Stomach smooth muscle (tissue), 2 donors: ENCODE results near the gene BGLAP.
"Not testable (repeated sequence)": the region's sequence is repeated elsewhere in the genome, so short reads cannot be mapped to it uniquely, and the experiment has no call there.

Experiments
- H3K27ac ChIP-seq: one replicate; pipeline ENCODE4 v1.7.0; 2013; ENCODE audit warnings: mild to moderate bottlenecking, low read length, inconsistent platforms
- H3K27me3 ChIP-seq, 2 donors: one replicate each; pipeline ENCODE4 v1.7.0; 2013; ENCODE audit warnings: low read length in 2 of 2; ENCODE audit not compliant: insufficient read depth in 2 of 2, control insufficient read depth in 1 of 2
- H3K36me3 ChIP-seq, 2 donors: one replicate each; pipeline ENCODE4 v1.7.0; 2013; ENCODE audit warnings: low read length in 2 of 2; ENCODE audit not compliant: control insufficient read depth in 2 of 2, insufficient read depth in 2 of 2
- H3K4me1 ChIP-seq: one replicate; pipeline ENCODE4 v1.7.0; 2013; ENCODE audit warnings: low read length; ENCODE audit not compliant: control insufficient read depth, insufficient read depth
- H3K4me3 ChIP-seq, 2 donors: one replicate each; pipeline ENCODE4 v1.7.0; 2013; ENCODE audit warnings: low read length in 2 of 2
- H3K9ac ChIP-seq, 2 donors: one replicate each; pipeline ENCODE4 v1.7.0; 2013; ENCODE audit warnings: low read length in 2 of 2, mild to moderate bottlenecking in 1 of 2
- H3K9me3 ChIP-seq, 2 donors: one replicate each; pipeline ENCODE4 v1.7.0; 2013; ENCODE audit warnings: low read length in 2 of 2; ENCODE audit not compliant: control insufficient read depth in 2 of 2
- donor health status: healthy.
- donor health status: Pancreatic carcinoma.

The BGLAP gene

DNA sequence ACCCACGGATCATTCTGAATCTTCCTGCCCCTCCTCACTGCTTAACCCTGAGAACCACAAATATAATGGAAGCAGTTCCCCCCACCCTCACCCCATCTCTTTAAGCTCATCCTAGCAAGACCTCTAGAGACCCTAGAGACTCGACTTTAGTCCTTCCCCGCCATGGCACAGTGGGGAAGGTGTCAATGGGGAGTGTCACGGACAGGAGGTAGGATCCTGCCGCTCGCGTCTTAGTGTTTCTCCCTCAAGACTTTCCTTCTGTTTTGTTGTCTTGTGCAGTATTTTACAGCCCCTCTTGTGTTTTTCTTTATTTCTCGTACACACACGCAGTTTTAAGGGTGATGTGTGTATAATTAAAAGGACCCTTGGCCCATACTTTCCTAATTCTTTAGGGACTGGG is 29.9 kb upstream of the BGLAP start:
- peak overlapping the region; percentile 90 for H3K27ac ChIP-seq
- H3K9ac ChIP-seq: peak overlapping the region; percentile 80 to 82
- no peaks in the 10 kb centered on the region for H3K9me3 ChIP-seq
- peak overlapping the region; percentile 94 to 97 for H3K4me3 ChIP-seq
- H3K4me1 ChIP-seq: peaks cover 16% of the 10 kb centered on the region
- H3K27me3 ChIP-seq: no peaks in the 10 kb centered on the region
- peaks cover 14 to 31% of the 10 kb centered on the region in 2 donors for H3K36me3 ChIP-seq

DNA sequence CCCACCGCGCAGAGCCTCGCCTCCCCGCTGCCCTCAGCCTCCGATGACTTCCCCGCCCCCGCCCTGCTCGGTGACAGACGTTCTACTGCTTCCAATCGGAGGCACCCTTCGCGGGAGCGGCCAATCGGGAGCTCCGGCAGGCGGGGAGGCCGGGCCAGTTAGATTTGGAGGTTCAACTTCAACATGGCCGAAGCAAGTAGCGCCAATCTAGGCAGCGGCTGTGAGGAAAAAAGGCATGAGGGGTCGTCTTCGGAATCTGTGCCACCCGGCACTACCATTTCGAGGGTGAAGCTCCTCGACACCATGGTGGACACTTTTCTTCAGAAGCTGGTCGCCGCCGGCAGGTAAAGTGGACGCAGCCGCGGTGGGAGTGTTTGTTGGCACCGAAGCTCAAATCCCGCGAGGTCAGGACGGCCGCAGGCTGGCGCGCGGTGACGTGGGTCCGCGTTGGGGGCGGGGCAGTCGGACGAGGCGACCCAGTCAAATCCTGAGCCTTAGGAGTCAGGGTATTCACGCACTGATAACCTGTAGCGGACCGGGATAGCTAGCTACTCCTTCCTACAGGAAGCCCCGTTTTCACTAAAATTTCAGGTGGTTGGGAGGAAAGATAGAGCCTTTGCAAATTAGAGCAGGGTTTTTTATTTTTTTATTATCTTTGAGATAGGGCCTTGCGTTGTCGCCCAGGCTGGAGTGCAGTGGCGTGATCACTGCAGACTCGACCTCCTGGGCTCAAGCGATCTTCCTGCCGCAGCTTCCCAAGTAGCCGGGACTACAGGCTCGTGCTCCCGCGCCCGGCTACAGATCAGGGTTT is 28.9 kb upstream of the BGLAP start, which contains the start of gene PMF1:
TSS of gene PMF1 (plus strand) at position 175 of the 811 bp plus-strand sequence. CDS start at position 184, 9 bp downstream.
- H3K4me1 ChIP-seq: peaks cover 16% of the 10 kb centered on the region
- peak within 1 kb of the TSS; percentile 82 to 98 for H3K9ac ChIP-seq
- H3K36me3 ChIP-seq: peaks cover 14 to 28% of the 10 kb centered on the region in 2 donors
- no peaks in the 10 kb centered on the region for H3K9me3 ChIP-seq
- peak within 1 kb of the TSS; percentile 94 to 97 for H3K4me3 ChIP-seq
- peak within 1 kb of the TSS; percentile 90 for H3K27ac ChIP-seq
- no peaks in the 10 kb centered on the region for H3K27me3 ChIP-seq

DNA sequence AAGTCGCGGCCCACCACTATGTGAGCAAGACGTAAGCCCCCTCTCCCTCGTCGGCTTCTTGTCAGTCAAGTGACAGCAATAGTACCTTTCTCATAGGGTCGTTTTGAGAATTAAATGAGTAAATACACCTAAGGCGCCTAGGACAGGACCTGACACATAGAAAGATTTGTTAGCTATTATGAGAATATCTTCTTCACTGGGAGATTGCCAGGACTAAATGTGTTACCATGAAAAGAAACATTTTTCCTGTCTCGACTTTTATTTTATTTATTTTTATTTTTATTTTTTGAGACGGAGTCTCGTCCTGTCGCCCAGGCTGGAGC is 28.4 kb upstream of the BGLAP start:
- Histone ChIP-seq H3K36me3 (peaks cover 11 to 25% of the 10 kb centered on the region in 2 donors), H3K4me3 (peak overlapping the region; percentile 94 to 97), H3K9ac (peak overlapping the region; percentile 82 to 98), H3K9me3 (no peaks in the 10 kb centered on the region), H3K27me3 (no peaks in the 10 kb centered on the region), H3K4me1 (peaks cover 16% of the 10 kb centered on the region), H3K27ac (peak overlapping the region; percentile 90)

DNA sequence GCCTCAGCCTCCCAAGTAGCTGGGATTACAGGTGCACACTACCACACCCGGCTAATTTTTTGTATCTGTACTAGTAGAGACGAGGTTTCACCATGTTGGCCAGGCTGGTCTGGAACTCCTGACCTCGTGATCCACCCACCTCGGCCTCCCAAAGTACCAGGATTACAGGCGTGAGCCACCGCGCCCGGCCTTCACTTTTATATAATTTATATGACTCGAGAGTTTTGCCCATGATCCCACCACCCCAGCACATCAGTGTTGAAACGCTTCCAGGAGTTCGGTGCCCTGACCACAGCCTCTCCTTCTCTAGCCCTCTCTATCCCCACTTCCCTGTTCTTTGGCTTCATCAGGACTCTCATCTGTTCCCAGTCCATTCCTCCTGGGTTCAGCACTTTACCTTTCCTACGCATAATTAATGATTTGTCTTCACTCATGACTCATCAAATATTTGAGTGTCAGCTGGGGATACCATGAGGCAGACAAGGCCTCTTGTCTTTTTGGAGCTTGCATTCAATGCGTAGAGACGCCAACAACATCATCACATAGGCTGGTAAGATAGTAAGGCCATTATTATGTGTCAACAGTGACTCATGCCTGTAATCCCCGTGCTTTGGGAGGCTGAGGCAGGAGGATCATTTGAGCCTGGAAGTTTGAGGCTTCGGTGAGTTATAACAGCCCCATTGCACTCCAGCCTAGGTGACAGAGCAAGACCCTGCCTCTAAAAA is 27.8 kb upstream of the BGLAP start:
- Histone ChIP-seq H3K4me1 (peaks cover 16% of the 10 kb centered on the region), H3K27me3 (no peaks in the 10 kb centered on the region), H3K9ac (peak overlapping the region in 1 of 2 donors; percentile 17), H3K36me3 (peaks cover 7 to 22% of the 10 kb centered on the region in 2 donors), H3K9me3 (no peaks in the 10 kb centered on the region), H3K4me3 (peak overlapping the region; percentile 9 to 97), H3K27ac (no peak overlapping the region)

DNA sequence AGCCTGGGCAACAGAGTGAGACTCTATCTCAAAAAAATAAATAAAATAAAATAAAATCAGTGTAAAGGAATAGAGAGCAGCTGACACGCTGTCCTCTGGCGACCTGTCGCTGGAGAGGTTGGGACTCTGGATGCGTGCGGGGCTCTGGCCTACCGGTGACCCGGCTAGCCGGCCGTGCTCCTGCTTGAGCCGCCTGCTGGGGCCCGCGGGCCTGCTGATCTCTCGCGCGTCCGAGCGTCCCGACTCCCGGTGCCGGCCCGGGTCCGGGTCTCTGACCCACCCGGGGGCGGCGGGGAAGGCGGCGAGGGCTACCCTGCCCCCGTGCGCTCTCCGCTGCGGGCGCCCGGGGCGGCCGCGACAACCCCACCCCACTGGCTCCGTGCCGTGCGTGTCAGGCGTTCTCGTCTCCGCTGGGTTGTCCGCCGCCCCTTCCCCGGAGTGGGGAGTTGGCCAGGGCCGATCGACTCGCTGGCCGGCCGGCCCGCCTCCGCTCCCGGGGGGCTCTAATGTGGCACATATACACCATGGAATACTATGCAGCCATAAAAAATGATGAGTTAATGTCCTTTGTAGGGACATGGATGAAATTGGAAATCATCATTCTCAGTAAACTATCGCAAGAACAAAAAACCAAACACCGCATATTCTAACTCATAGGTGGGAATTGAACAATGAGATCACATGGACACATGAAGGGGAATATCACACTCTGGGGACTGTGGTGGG is 25.5 kb upstream of the BGLAP start:
- H3K27me3 ChIP-seq, H3K9ac ChIP-seq, H3K27ac ChIP-seq, H3K4me3 ChIP-seq, H3K9me3 ChIP-seq: not testable (repeated sequence)
- Histone ChIP-seq H3K36me3 (peaks cover 10 to 11% of the 10 kb centered on the region in 2 donors), H3K4me1 (peaks cover 16% of the 10 kb centered on the region)

DNA sequence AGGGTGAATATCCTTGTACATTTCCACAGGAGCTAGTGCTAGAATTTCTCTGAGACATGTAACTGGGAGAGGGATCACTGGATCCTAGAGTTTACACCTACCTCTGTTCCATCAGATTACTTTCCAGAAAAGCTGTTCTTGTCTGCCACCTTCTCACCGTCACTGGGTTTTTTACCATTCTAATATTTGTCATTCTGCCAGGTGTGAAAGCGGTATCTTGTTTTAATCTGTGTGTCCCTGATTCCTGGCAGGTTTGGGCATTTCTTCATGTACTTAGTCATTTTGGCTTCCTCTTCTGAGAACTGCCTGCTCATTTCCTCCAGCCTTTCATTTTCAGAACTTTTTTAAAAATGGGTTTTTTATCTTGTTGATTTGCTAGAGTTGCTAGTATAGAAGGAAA is 24.1 kb upstream of the BGLAP start:
- Histone ChIP-seq H3K4me1 (peaks cover 12% of the 10 kb centered on the region), H3K36me3 (peaks cover 19 to 20% of the 10 kb centered on the region in 2 donors), H3K27me3 (no peaks in the 10 kb centered on the region), H3K9ac (peak overlapping the region in 1 of 2 donors; percentile 9), H3K4me3 (no peak overlapping the region), H3K27ac (no peak overlapping the region), H3K9me3 (no peaks in the 10 kb centered on the region)

DNA sequence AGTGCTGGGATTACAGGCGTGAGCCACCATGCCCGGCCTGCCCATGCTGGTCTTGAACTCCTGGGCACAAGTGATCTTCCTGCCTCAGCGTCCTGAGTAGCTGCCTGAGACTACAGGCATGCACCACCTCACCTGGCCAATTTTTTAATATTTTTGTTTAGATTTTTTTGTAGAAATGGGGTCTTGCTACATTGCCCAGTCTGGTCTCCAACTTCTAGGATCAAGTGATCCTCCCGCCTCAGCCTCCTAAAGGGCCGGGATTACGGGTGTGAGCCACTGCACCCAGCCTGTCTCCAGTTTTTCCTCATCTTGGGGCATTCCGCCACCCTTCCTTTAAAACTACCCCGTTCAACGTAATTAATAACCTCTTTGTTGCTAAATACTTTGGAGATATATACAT is 21.8 kb upstream of the BGLAP start:
- Histone ChIP-seq H3K27ac (no peak overlapping the region), H3K9me3 (no peaks in the 10 kb centered on the region), H3K36me3 (peaks cover 24% of the 10 kb centered on the region in 2 donors), H3K27me3 (no peaks in the 10 kb centered on the region), H3K4me1 (no peaks in the 10 kb centered on the region), H3K4me3 (no peak overlapping the region), H3K9ac (no peak overlapping the region)

DNA sequence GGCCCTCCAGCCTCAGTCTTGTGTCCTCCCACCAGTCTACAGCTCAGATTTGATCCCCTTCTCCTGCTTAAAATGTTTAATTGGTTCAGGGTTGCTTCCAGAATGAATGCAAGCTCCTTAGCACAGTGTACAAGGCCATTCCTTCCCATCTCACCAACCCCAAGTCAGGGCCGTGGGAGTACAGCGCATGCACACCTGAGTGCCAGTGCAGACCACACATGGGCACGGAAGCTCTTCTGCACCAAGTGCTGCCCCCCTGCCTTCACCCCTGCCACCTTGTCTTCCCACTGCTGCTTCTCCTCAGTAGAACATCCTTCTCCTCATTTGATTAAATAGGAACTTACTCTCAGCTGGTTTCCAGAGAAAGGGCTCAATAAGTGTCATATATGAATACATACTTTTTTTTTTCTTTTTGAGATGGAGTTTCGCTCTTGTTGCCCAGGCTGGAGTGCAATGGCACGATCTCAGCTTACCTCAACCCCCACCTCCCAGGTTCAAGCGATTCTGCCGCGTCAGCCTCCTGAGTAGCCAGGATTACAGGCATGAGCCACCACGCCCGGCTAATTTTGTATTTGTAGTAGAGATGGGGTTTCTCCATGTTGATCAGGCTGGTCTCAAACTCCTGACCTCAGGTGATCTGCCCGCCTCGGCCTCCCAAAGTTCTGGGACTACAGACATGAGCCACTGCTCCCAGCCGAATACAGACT is 19.8 kb upstream of the BGLAP start:
- Histone ChIP-seq H3K9ac (no peak overlapping the region), H3K27me3 (no peaks in the 10 kb centered on the region), H3K4me1 (no peaks in the 10 kb centered on the region), H3K36me3 (peaks cover 24 to 31% of the 10 kb centered on the region in 2 donors), H3K9me3 (no peaks in the 10 kb centered on the region), H3K27ac (no peak overlapping the region), H3K4me3 (no peak overlapping the region)

DNA sequence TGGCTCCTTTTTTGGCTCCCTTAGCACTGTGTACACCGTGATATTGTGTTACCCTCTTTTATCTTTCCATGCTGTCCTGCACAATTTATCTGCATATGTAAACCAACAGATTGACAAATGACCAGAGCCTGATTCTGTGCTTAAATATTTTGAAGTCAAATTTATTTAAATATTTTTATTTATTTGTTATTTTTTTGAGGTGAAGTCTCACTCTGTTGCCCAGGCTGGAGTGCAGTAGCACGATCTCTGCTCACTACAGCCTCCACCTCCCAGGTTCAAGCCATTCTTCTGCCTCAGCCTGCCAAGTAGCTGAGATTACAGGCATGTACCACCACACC is 16.3 kb upstream of the BGLAP start:
- H3K27ac ChIP-seq: no peak overlapping the region
- no peak overlapping the region for H3K4me3 ChIP-seq
- peaks cover 3% of the 10 kb centered on the region for H3K4me1 ChIP-seq
- H3K9ac ChIP-seq: no peak overlapping the region
- H3K9me3 ChIP-seq: no peaks in the 10 kb centered on the region
- no peaks in the 10 kb centered on the region for H3K27me3 ChIP-seq
- peaks cover 30 to 36% of the 10 kb centered on the region in 2 donors for H3K36me3 ChIP-seq

DNA sequence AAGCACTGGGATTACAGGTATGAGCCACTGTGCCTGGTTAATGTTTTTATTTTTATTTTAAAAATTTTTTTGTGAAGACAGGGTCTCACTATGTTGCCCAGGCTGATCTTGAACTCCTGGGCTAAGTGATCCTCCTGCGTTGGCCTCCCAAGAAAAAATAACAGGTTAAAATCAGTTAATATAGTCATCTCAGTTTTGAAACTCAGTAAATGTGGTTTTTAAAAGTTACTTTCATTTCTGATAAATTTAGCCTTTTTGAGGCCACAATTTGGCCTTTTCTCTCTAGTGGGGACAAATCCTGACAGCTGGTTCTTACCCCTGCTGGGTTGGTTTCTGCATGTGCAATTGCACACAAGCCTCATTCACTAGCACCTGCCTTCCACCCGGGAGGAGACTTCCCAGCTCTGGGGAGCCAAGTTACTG is 15.9 kb upstream of the BGLAP start:
- Histone ChIP-seq H3K27ac (no peak overlapping the region), H3K36me3 (peaks cover 28 to 34% of the 10 kb centered on the region in 2 donors), H3K27me3 (no peaks in the 10 kb centered on the region)

More for the DNA sequence above, 15.9 kb upstream of the BGLAP start:
- Histone ChIP-seq H3K4me1 (peaks cover 3% of the 10 kb centered on the region), H3K9ac (no peak overlapping the region), H3K4me3 (no peak overlapping the region), H3K9me3 (no peaks in the 10 kb centered on the region)
